Measurements from ENCODE around the gene LAMB4.

DNA sequence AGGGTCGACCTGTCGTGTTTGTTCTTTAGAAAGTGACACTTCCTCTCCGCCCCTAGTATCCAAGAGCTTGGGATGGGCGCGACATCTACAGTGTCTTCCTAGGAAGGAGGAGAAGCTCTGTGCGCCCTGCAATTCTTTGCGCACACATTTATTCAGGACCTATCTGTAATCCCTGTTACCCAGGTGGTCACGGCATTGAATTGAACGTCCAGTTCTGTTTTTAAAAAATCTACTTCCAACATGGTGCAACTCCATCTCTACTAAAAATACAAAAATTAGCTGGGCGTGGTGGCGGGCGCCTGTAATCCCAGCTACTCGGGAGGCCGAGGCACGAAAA, 126.6 kb downstream of the LAMB4 start:
- TF ChIP-seq POLR2A (IDR thresholded peaks at IDR 0.05; ENCODE audit: low read length) (no peak), CEBPB (IDR thresholded peaks at IDR 0.05) (no peak), USF2 (IDR thresholded peaks at IDR 0.05) (no peak), ESRRA (IDR thresholded peaks at IDR 0.05; ENCODE audit: borderline replicate concordance, low read length) (no peak), NR3C1 (IDR thresholded peaks at IDR 0.05) (no peak)
- TF ChIP-seq, protein P1, sequence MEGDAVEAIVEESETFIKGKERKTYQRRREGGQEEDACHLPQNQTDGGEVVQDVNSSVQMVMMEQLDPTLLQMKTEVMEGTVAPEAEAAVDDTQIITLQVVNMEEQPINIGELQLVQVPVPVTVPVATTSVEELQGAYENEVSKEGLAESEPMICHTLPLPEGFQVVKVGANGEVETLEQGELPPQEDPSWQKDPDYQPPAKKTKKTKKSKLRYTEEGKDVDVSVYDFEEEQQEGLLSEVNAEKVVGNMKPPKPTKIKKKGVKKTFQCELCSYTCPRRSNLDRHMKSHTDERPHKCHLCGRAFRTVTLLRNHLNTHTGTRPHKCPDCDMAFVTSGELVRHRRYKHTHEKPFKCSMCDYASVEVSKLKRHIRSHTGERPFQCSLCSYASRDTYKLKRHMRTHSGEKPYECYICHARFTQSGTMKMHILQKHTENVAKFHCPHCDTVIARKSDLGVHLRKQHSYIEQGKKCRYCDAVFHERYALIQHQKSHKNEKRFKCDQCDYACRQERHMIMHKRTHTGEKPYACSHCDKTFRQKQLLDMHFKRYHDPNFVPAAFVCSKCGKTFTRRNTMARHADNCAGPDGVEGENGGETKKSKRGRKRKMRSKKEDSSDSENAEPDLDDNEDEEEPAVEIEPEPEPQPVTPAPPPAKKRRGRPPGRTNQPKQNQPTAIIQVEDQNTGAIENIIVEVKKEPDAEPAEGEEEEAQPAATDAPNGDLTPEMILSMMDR (IDR thresholded peaks at IDR 0.05), result no peak

Measured in A549 (cell line).